HEK293 (cell line): Measurements from ENCODE around the gene ITPR3.

ENCODE experiments used
- BCL11A ChIP-seq: fragments of 450-650 bp; formaldehyde crosslinking; IDR thresholded peaks from 2 replicates; pipeline ENCODE4 v1.5.1; 2016; ENCODE audit warnings: low read depth, missing biosample characterization, missing genetic modification characterization
- CTCF ChIP-seq: fragments of 450-650 bp; formaldehyde crosslinking; IDR thresholded peaks from 2 replicates; pipeline ENCODE4 v1.5.1; 2016; ENCODE audit warnings: missing biosample characterization, missing genetic modification characterization
- PBX3 ChIP-seq: sonication (generic); formaldehyde crosslinking; IDR thresholded peaks from 2 replicates; pipeline ENCODE4 v1.8.1; 2022; ENCODE audit warnings: mild to moderate bottlenecking, moderate library complexity, missing genetic modification reagents
- REPIN1 ChIP-seq: fragments of 450-650 bp; formaldehyde crosslinking; IDR thresholded peaks from 2 replicates; pipeline ENCODE4 v1.5.1; 2017; ENCODE audit warnings: missing biosample characterization, missing genetic modification characterization, low read depth
- YY1 ChIP-seq: fragments of 450-650 bp; formaldehyde crosslinking; IDR thresholded peaks from 2 replicates; pipeline ENCODE4 v1.5.1; 2018; ENCODE audit warnings: missing biosample characterization, missing genetic modification characterization
- ZNF274 ChIP-seq, 2 experiments: fragments of 200-500 bp in 1 of 2; fragments of 450-650 bp in 1 of 2; sonication (Bioruptor generic) in 1 of 2; formaldehyde crosslinking in 1 of 2; IDR thresholded peaks; 2 replicates each; pipeline versions ENCODE4 v1.5.1 to v1.6.1; 2014 to 2016; ENCODE audit warnings: borderline replicate concordance in 1 of 2, inconsistent platforms in 1 of 2, low read length in 1 of 2, missing biosample characterization in 1 of 2, missing genetic modification characterization in 1 of 2
- ZNF280D ChIP-seq: fragments of 450-650 bp; formaldehyde crosslinking; IDR thresholded peaks from 2 replicates; pipeline ENCODE4 v1.5.1; 2016; ENCODE audit warnings: missing biosample characterization, missing genetic modification characterization
- ZNF513 ChIP-seq: fragments of 450-650 bp; IDR thresholded peaks from 2 replicates; pipeline ENCODE4 v1.5.1; 2018; ENCODE audit warnings: missing biosample characterization, missing genetic modification characterization

GRCh38 chr6:33584700-33585402, 36.3 kb upstream of the ITPR3 start:
- TF ChIP-seq ZNF280D (tag by site-specific recombination) = no peak
- TF ChIP-seq REPIN1 (tag by site-specific recombination) = no peak
- no peak for TF ChIP-seq PBX3 (CRISPR knock-in tag)
- no peak for TF ChIP-seq YY1 (tag by site-specific recombination)
- no peak for TF ChIP-seq ZNF513
- no peak for TF ChIP-seq BCL11A
- TF ChIP-seq CTCF (tag by site-specific recombination) = no peak
- no peak for TF ChIP-seq ZNF274 (IDR thresholded peaks at IDR 0.05; ENCODE audit: low read length)
- no peak for TF ChIP-seq ZNF274 (tag by site-specific recombination; IDR thresholded peaks at IDR 0.05; ENCODE audit: borderline replicate concordance)
